GM12891 (cell line): ENCODE results near the gene RIMBP2.

Experiments
- POLR2A ChIP-seq: IDR thresholded peaks from 2 replicates; pipeline ENCODE4 v1.6.1; 2011; ENCODE audit warnings: low read depth, low read length, control low read depth
- POLR2AphosphoS5 ChIP-seq: IDR thresholded peaks from 2 replicates; pipeline ENCODE4 v1.6.1; 2011; ENCODE audit warnings: low read depth, low read length, control low read depth
- POU2F2 ChIP-seq: IDR thresholded peaks from 2 replicates; pipeline ENCODE4 v1.6.1; 2011; ENCODE audit warnings: low read depth, mild to moderate bottlenecking, control low read depth, low read length, moderate library complexity
- TAF1 ChIP-seq: IDR thresholded peaks from 2 replicates; pipeline ENCODE4 v1.6.1; 2011; ENCODE audit warnings: low read depth, low read length, control low read depth

DNA sequence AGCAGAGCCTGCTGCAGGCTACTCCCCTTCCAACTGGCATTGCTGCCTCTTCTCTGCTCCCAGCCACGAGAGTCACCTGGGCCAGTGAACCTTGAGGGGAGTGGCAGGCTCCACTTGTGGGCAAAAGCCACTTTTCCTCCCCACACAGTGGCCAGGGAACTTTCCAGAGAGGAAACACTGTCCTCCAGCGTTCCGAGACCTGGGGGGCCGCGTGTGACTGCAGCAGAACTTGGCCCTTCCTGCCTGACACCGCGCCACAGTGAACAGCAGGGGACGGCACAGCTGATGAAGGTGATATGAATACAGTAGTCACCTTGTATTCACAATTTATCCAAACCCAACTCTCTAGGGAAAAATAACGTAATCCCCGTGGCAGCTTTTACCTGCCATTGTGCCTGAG, 263.6 kb downstream of the RIMBP2 start:
- TF ChIP-seq POLR2A, result no peak
- no peak for TF ChIP-seq TAF1
- TF ChIP-seq POLR2AphosphoS5, result no peak
- no peak for TF ChIP-seq POU2F2
